SKM-1 treated with dmso at 0.1 percent for 144 hours (cell line): Measurements from ENCODE around the gene ADCY5.
A peak's percentile ranks its signal among the peaks of the same experiment; 100 is the strongest.

Experiments used
- DNase-seq: peaks from one replicate; lab custom pipeline; 2025; ENCODE audit not compliant: unreplicated experiment; lab: John Stamatoyannopoulos, UW

The ADCY5 gene

DNA sequence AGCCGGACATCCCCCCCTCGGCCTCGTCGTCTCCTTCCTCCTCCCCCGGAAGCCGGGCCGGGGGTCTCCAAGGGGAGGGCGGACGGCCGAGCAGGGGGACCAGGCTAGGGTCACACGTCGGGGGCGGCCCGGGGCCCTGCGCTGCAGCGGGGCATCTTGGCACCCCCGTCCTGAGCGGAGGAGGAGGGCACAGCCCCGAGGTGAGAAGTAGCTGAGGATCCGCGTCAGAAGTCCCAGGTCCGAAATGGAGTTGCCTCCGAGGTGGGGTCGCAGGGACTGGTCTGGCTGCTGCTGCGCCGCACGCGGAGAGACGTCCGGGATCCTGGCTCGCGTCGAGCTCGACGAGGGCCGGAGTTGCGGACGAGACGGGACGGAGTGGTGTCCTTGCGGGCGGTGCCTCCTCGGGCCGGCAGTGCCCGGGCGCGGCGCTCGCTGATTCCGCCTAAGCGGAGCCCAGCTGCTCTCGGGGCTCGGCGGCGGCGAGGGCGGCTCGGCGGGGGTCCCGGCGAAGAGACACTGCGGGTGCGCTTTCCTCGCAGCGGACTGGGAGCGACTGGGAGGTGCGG is at the start of gene ADCY5:
TSS of gene ADCY5 (minus strand) at position 555 of the 566 bp plus-strand sequence. CDS start at position 10, 545 bp downstream.
- no peak for DNase-seq

- no peak for DNase-seq
These were observed 45.0 kb upstream of the ADCY5 start for GRCh38 chr3:123493912-123494311.

DNA sequence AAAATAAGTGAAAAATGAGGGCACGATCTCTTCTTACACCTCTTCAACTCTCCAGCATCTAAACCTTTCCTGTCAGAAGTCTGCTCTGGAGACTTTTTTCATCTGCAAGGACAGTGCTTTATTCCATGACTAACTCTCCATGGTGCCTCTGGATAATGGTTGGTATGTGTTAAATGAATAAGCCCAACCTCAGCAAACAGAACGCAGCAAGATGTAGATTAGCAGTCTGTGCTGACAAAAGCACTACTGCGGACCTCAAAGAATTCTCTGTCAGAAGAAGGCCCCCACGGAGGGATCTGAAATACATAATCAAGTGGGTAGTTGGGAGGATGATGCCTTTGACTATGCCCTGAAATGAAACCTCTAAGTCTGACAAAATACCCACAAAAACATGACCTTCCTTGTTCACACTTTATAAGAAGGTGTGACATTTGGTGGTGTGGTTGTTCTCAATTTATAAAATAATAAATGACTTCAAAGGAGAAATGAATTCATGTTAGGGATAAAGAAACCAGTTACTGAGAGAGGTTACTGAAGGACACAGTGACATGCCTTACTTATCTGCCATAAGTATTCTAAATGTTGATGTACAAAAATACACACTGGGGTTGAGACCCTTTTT is 43.2 kb upstream of the ADCY5 start:
- DNase-seq: no peak

DNA sequence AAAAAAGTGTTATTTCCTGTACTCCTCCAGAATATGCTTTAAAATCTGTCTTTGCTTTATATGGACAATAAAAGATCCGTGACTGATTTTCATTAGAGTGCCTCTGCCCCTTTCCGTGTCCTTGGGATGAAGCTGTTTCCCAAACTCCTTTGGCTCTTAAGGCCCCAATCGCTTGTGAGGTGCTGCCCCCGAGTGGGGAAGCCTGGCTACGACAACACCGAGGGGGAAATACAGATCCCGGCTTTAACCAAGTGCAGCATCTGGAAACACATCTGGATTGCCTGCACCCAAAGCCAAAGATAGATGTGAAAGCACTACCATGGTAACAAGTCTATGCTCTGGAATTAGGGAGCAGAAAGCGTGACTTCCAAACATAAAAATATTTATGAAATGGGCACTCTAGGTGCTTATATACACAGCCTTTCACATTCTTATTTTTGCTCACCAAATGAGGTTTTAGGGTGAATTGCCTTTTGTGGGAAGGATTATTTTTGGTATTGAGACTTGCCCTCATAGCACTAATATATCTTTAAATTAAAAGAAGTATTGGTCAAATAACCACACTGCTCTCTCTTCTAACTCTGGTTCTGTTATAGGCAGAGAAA is 40.6 kb upstream of the ADCY5 start:
- DNase-seq: peak; percentile 41

- DNase-seq: no peak
These were observed 39.9 kb upstream of the ADCY5 start for GRCh38 chr3:123488645-123489347.

DNA sequence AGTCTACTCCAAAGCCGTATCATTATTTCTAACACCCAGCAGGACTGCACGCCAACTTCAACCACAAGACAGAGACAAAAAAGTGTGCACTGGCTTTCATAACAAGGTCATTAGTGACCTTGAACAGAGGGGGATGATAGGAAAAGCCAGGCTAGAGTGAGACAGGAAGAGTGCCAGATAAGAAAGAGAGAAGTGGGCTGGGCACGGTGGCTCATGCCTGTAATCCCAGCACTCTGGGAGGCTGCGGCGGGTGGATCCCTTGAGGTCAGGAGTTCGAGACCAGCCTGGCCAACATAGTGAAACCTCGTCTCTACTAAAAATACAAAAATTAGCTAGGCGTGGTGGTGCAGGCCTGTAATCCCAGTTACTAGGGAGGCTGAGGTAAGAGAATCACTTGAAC is 38.2 kb upstream of the ADCY5 start:
- peak; percentile 26 for DNase-seq

DNA sequence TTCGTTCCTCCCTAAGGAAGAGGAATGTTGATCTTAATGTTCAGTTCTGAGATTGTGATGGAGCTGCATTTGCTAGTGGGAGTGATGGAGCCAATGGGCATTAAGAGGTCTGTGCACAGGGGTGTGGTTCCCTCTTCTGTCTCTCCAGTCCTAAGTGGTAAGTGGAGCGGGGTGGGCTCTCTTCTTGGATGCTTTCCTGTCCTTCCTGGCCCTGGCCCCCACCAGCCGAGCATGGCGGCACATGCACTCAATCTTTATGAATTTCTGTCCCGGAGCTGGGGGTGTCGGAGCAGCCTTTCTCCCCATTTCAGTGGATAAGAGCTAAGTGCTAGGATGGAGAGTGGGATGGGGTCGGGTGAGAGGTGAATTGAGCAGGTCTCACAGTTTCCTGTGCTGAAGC is 37.6 kb upstream of the ADCY5 start:
- DNase-seq: no peak

GRCh38 chr3:123485551-123485950 is 36.7 kb upstream of the ADCY5 start:
- no peak for DNase-seq

GRCh38 chr3:123483146-123483545 is 34.3 kb upstream of the ADCY5 start:
- DNase-seq: no peak

DNA sequence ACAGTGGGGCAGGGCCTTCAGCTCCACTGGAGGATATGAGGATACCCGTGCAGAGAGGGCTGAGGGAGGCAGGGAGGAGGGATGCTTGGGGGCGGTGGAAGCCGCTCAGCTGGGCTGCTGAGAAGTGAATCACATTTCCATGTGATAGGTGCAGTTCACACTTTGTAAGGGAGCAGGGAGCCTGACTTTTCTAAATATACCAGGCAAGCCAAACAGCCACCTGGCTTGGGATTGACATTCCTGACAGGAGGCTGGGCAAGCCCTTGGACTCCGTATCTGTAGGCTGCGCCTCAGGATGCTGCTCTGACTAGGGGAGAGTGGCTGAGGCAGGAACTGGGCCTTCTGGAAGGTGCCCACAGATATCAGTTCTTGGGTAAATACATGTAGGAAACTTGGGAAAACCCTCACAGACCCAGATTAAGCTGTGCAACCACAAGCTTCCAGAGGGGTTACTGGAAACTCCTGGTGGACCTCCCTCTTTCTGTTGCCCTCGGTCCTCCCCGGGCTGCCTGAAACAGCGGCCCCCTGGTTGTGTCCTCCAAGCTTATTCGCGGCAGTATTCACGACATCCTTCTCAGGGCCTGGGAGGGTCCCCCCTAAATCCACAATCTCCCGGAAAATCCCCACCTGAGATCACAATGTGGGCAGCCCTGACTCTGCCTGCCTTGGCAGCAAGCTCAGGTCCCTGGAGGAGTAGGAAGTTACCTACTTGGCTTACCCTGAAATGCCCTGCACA is 33.0 kb upstream of the ADCY5 start:
- no peak for DNase-seq

DNA sequence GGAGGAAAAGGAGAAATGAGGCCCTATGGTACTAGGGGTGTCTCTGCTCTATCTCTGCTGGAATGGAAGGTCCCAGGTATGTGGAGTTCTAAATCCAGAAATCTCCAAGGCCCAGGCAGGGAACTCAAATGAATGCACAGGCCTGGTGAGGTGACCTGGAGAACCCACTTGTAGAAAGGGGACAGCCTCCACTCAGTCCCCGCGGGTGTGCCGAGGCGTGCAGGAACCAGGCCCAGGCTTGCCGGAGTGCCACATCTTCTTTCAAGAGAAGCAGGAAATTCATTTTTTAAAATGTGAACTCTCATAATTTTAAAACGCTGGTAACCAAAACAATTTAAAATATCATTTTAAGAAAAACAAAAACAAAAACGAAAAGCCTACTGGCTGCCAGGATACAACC is 32.2 kb upstream of the ADCY5 start:
- no peak for DNase-seq

GRCh38 chr3:123480428-123480827 is 31.5 kb upstream of the ADCY5 start:
- peak; percentile 62 for DNase-seq

GRCh38 chr3:123479891-123480290 is 31.0 kb upstream of the ADCY5 start:
- no peak for DNase-seq

- DNase-seq: no peak
These were observed 29.4 kb upstream of the ADCY5 start for GRCh38 chr3:123478314-123478713.

DNA sequence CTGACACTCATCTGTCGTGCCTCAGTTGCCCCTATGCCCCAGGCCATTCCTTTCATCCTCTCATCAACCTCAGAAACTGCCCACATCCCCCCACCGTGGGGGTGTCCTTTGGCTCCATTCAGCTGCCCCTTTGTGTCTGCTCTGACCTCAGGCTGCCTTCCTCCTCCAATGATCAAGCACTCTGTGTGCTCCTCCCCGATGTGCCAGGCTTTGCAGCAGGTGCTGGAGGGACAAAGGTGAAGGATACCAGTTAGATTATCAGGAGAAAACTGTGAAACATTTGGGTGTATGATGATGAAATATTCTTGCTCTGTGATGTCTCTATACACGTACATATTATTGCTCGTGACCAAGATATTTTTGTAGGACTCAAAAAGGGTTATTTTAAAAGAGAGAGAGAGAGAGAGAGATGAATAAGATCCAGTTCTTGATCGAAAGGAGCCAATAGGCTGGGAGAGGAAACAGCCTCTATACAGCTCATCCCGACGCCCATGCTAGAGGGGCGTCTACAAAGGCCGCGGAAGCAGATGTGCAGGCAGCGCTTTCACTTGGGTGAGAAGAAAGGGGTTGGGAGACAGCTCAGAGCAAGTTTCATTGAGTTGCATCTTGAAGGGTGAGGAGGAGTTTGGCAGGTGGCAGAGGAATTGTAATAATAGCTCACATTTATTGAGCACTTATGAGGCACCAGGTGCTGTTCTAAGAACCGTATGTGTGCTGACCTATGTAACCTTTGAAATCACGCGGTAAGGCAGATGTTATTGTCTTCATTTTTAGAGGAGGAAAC is 28.3 kb upstream of the ADCY5 start:
- DNase-seq: no peak

- DNase-seq: no peak
These were observed 26.9 kb upstream of the ADCY5 start for GRCh38 chr3:123475786-123476185.

DNA sequence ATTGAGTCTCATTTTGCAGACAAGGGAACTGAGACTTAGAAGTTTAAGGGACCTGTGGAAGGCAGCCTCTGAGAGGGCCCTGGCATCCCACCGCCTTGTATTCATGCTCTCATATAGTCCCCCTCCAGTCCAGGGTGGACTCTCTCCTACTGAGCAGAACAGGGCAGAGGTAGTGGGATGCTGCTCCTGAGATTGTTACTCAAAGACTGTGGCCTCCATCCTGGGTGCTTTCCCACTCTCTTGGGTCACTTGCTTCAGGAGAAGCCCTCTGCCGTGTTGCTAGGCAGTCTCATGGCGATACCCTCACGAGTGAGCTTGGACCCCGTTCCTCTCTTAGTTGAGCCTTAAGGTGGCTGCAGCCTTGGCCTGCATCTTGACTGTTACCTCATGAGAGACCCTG is 22.2 kb upstream of the ADCY5 start:
- DNase-seq: no peak

DNA sequence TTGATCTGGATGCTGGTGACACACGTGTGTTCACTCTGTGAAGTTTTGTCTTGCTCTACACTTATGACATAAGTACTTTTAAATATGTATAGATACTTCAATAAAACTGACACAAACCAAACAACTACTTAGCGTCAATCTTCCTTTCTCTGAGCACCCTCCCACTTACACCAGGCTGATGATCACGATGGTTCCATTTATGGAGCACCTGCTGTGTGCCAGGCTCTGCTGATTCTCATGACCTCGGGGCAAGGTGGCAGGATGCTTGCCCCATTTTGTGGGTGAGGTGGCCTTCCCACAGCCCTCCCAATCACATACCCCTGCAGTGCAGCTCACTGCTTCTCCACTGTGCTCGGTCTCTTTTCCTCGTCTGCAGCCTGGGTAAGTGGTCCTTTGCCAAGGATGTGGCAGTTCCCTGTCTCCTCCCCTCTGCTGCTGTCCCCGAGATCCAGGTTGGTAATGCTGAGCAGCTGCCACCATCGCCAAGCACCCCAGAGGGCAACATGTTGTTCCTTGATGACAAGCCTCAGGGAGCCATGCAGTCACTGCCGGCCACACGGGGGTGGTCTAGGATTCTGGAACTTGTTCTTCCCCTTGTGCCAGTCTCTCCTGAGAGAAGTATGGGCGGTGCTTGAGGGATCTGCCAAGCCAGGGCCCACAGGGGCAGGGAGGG is 20.6 kb upstream of the ADCY5 start:
- no peak for DNase-seq

DNA sequence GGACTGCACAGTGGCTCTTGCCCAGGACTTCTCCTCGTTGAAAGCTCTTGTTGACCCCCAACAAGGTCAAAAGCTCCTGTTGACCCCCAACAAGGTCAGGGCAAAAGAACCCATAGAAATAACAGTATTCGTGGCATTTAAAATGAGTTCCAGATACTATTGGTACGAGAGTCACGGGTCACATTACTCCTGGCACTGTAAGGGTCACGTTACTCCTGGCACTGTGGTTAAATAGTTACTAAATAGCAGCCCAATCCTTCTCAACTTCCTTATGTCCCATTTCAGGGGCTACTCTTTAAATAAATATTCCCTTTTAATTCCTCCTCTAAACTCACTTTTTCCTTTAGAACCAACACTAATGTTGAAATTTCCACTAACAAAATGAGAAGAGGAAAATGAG is 18.2 kb upstream of the ADCY5 start:
- no peak for DNase-seq

DNA sequence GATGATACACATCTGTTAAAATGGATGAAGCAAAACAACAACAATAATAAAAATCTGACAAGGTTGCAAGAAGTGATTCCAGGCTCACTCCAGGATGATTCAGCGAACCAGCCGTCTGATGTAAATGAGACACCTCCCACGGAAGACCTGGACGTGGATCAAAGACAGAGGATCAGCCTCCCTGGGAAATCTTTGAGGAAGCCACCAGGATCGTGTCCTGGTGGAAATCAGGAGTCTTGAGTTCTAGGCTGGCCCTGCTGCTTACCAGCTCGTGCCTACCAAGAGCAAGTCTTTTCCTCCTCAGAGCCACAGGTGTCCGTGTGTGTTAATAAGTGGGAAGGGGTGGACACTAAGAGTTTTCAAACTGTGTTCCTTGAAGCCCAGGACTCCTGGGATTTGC is 15.3 kb upstream of the ADCY5 start:
- DNase-seq: no peak
